ENCODE results near the gene TEX264.

The TEX264 gene

GRCh38 chr3:51712038-51712420, 41.0 kb downstream of the TEX264 start:
- DNase-seq: no peak
- H3K27ac ChIP-seq: peak overlapping the region; percentile 95
- H3K27me3 ChIP-seq (ENCODE audit: insufficient read depth, low read depth, severe bottlenecking): no peaks in the 10 kb centered on the region
- TF ChIP-seq, protein P1, sequence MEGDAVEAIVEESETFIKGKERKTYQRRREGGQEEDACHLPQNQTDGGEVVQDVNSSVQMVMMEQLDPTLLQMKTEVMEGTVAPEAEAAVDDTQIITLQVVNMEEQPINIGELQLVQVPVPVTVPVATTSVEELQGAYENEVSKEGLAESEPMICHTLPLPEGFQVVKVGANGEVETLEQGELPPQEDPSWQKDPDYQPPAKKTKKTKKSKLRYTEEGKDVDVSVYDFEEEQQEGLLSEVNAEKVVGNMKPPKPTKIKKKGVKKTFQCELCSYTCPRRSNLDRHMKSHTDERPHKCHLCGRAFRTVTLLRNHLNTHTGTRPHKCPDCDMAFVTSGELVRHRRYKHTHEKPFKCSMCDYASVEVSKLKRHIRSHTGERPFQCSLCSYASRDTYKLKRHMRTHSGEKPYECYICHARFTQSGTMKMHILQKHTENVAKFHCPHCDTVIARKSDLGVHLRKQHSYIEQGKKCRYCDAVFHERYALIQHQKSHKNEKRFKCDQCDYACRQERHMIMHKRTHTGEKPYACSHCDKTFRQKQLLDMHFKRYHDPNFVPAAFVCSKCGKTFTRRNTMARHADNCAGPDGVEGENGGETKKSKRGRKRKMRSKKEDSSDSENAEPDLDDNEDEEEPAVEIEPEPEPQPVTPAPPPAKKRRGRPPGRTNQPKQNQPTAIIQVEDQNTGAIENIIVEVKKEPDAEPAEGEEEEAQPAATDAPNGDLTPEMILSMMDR (IDR thresholded peaks at IDR 0.05; ENCODE audit: low read depth, low read length): no peak
- H3K4me3 ChIP-seq (ENCODE audit: low read depth, low read length): no peak overlapping the region
- peaks cover 58% of the 10 kb centered on the region for H3K36me3 ChIP-seq
- H3K9me3 ChIP-seq (ENCODE audit: severe bottlenecking): no peaks in the 10 kb centered on the region

- peaks cover 63% of the 10 kb centered on the region for H3K36me3 ChIP-seq
- no peak for DNase-seq
- no peak overlapping the region for H3K27ac ChIP-seq
- H3K9me3 ChIP-seq (ENCODE audit: severe bottlenecking): no peaks in the 10 kb centered on the region
- H3K27me3 ChIP-seq (ENCODE audit: insufficient read depth, low read depth, severe bottlenecking): no peaks in the 10 kb centered on the region
- TF ChIP-seq, protein P1 (IDR thresholded peaks at IDR 0.05; ENCODE audit: low read depth, low read length): no peak
- no peak overlapping the region for H3K4me3 ChIP-seq (ENCODE audit: low read depth, low read length)
Observed at GRCh38 chr3:51712511-51712931, 41.5 kb downstream of the TEX264 start.

- TF ChIP-seq, protein P1 (IDR thresholded peaks at IDR 0.05; ENCODE audit: low read depth, low read length): no peak
- no peak for DNase-seq
- no peak overlapping the region for H3K27ac ChIP-seq
- no peaks in the 10 kb centered on the region for H3K27me3 ChIP-seq (ENCODE audit: insufficient read depth, low read depth, severe bottlenecking)
- H3K4me3 ChIP-seq (ENCODE audit: low read depth, low read length): no peak overlapping the region
- H3K36me3 ChIP-seq: peaks cover 68% of the 10 kb centered on the region
- H3K9me3 ChIP-seq (ENCODE audit: severe bottlenecking): no peaks in the 10 kb centered on the region
Observed at GRCh38 chr3:51712963-51713362, 41.9 kb downstream of the TEX264 start.

GRCh38 chr3:51715231-51715976, 44.4 kb downstream of the TEX264 start:
- peaks cover 65% of the 10 kb centered on the region for H3K36me3 ChIP-seq
- TF ChIP-seq, protein P1 (IDR thresholded peaks at IDR 0.05; ENCODE audit: low read depth, low read length): no peak
- H3K27ac ChIP-seq: no peak overlapping the region
- no peaks in the 10 kb centered on the region for H3K27me3 ChIP-seq (ENCODE audit: insufficient read depth, low read depth, severe bottlenecking)
- DNase-seq: no peak
- no peak overlapping the region for H3K4me3 ChIP-seq (ENCODE audit: low read depth, low read length)
- H3K9me3 ChIP-seq (ENCODE audit: severe bottlenecking): no peaks in the 10 kb centered on the region

DNA sequence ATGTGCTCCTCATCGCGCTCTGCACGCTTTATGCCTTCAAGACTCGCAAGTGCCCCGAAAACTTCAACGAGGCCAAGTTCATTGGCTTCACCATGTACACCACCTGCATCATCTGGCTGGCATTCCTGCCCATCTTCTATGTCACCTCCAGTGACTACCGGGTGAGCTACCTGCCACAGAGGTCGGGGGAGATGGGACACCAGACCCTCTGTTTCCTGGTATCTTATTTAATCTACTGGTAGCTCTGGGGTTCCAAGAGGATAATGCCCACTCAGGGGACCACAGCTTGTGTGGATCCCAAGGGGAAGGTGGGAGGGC, 44.9 kb downstream of the TEX264 start:
- H3K27me3 ChIP-seq (ENCODE audit: insufficient read depth, low read depth, severe bottlenecking): no peaks in the 10 kb centered on the region
- DNase-seq: no peak
- no peak overlapping the region for H3K27ac ChIP-seq
- H3K4me3 ChIP-seq (ENCODE audit: low read depth, low read length): no peak overlapping the region
- TF ChIP-seq, protein P1 (IDR thresholded peaks at IDR 0.05; ENCODE audit: low read depth, low read length): no peak
- peaks cover 65% of the 10 kb centered on the region for H3K36me3 ChIP-seq
- H3K9me3 ChIP-seq (ENCODE audit: severe bottlenecking): no peaks in the 10 kb centered on the region

DNA sequence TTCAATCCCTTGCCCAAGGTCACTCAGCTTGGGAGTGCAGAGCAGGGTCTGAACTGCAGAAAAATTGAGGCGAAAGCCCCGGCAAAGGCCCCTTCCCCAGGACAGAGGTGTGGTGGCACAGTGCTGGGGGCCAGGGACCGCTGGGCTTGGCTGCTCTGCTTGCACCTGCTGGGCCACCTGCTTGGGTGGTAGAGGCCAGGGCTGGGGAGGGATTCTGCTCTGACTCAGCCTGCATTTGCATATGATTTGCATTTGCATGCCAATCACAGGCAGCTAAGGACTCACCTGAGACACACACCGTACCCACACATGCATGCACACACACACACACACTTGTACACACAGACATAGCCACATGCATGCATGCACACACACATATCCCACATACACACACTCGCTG, 45.8 kb downstream of the TEX264 start:
- TF ChIP-seq, protein P1 (IDR thresholded peaks at IDR 0.05; ENCODE audit: low read depth, low read length): no peak
- no peak overlapping the region for H3K27ac ChIP-seq
- H3K27me3 ChIP-seq (ENCODE audit: insufficient read depth, low read depth, severe bottlenecking): no peaks in the 10 kb centered on the region
- peaks cover 59% of the 10 kb centered on the region for H3K36me3 ChIP-seq
- H3K9me3 ChIP-seq (ENCODE audit: severe bottlenecking): no peaks in the 10 kb centered on the region
- H3K4me3 ChIP-seq (ENCODE audit: low read depth, low read length): no peak overlapping the region
- no peak for DNase-seq
